ENCODE measurements around the gene SNRPD2.
A peak's percentile ranks its signal among the peaks of the same experiment; 100 is the strongest.
"Not testable (repeated sequence)": the region's sequence is repeated elsewhere in the genome, so short reads cannot be mapped to it uniquely, and the experiment has no call there.

Gene SNRPD2

GRCh38 chr19:45701676-45702075 lies 9.9 kb upstream of the SNRPD2 start:
- no peak for DNase-seq

DNA sequence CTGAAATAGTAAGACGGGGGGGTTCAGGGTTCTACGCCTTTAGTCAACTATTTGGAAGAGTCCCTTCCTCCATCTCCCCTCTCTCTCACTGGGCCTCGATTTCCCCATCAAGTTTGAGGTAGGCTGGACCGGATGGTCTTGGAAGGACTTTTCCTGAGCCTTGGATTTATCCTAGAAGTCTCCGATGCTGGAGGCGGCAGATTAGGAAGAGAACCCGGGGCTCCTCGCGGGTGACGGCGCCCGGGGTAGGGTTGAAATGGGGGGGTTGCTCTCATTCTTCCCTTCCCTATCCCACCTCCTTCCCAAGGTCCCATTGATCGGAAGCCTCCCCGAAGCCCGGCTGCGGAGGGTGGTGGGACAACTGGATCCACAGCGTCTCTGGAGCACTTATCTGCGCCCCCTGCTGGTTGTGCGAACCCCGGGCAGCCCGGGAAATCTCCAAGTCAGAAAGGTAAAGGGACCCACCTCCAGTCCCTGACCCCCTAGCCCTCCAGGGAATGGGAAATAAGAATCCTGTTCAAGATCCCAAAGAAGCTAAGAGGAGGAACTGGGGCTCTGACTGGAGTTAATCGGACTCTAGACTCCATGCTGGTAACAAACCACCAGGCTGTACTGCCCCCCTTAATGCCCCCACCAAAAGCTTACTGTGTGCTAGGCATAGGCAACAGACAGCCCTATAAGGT lies 1.5 kb upstream of the SNRPD2 start:
- peak; percentile 81 for DNase-seq

GRCh38 chr19:45692187-45693105 lies 693 bp upstream of the SNRPD2 start, which contains the start of gene QPCTL:
TSS of gene QPCTL (plus strand) at chr19:45692666. CDS start at chr19:45692704, 38 bp downstream.
- DNase-seq, result peak; percentile 98

DNA sequence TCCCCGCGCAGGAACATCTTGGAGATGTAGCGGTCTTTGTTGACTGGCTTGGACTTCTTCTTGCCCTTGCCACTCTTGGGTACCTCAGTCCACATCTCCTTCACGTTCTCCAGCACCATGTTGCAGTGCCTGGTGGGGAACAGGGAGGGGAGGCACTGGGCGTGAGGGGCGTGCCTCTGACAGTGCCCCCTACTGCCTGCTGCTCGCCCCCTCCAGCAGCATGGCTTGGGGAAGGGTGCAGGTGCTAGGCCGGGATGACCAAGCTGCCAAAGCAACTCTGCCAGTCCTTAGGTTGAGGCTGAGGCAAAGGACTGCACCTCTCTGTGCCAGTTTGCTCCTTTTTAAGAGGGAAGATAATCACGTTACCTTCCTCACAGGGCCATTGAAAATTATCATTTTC lies 4.2 kb downstream of the SNRPD2 start:
- no peak for DNase-seq

DNA sequence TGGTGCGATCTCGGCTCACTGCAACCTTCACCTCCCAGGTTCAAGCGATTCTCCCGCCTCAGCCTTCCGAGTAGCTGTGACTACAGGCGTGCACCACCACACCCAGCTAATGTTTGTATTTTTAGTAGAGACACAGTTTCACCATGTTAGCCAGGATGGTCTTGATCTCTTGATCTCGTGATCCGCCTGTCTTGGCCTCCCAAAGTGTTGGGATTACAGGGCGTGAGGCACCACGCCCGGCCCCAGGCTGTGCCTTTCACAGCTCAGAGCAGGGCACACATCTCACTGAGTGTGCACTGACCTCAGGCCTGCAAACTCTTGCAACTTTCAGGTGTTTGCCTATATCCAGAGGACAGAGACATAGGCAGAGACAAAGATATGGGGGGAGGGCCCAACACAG lies 6.7 kb downstream of the SNRPD2 start:
- DNase-seq, result not testable (repeated sequence)

DNA sequence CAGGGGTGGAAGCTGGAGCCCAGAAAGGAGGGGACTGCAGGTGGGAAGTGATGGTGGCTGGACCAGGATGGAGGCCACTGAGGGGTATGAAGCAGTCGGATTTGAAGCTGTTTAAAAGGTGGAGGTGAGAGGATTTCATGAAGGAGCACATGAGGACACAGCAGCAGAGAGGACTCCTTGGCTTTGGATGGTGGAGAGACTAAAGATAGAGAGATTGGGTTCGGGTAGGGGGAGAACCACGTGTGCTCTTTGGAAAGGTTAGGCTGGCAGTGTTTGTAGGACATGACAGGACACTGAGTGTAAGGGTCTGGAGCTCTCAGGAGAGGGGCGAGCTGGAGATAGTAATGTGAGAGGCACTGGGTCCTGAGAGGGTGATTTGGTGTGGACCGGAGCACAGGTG lies 8.8 kb downstream of the SNRPD2 start:
- DNase-seq, result no peak

DNA sequence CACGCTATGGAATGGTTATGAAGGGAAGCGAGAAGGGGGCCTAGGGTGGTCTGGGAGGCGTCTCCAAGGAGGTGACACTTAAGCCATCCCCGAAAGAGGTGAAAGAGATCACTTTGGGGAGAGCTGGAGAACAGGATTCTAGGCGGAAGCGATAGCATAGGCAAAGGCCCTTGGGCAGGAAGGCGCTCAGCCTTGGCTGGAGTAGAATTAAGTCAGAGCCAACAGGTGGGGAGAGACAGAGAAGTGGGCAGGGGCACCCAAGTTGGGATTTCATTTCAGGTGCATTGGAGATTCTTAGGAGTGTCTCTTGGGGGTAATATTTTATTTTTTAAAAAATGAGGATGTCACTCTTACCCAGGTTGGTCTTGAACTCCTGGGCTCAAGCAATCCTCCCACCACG lies 9.6 kb downstream of the SNRPD2 start:
- no peak for DNase-seq

DNA sequence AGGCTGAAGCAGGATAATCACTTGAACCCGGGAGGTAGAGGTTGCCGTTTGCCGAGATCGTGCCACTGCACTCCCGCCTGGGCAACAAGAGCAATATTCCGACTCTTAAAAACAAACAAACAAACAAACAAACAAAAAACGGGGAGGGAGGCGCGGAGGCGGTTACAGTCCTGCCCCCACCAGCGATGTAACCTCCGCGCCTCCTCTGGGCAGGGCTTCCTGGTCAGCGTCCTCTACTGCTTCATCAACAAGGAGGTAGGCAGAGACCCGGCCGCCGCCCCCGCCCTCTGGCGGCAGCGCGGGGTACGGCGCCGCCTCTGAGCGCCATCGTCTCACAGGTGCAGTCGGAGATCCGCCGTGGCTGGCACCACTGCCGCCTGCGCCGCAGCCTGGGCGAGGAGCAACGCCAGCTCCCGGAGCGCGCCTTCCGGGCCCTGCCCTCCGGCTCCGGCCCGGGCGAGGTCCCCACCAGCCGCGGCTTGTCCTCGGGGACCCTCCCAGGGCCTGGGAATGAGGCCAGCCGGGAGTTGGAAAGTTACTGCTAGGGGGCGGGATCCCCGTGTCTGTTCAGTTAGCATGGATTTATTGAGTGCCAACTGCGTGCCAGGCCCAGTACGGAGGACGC lies 10.2 kb downstream of the SNRPD2 start:
- peak; percentile 87 for DNase-seq

DNA sequence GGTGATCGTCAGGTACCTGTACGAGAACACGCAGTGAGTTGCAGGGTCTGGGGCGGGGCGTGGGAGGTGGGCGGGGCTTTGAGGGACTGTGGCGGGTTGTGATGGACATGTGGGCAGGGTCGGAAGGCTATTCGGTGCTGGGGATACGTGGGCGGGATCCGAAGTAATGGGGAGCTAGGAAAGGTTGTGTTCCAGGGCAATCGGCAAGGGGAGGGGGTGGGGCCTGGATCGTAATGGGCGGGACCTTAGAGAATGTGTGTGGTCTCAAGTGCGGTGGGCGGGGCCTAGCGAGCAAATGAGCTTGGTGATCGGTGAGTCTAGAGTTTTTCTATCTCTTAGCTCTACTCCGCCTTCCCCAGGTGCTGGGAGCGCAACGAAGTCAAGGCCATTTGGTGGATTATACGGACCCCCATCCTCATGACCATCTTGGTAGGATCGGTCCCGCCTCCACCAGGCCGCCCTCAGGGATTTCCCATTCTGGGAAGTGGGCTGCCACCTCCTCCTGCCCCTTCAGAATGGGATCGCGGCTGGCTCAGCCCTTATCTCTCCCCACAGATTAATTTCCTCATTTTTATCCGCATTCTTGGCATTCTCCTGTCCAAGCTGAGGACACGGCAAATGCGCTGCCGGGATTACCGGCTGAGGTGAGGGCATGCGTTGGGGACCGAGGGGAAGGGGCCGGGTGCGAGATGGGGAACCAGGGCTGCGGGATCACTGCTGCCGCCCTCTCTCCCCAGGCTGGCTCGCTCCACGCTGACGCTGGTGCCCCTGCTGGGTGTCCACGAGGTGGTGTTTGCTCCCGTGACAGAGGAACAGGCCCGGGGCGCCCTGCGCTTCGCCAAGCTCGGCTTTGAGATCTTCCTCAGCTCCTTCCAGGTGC lies 14.2 kb downstream of the SNRPD2 start:
- DNase-seq, result peak; percentile 94

- peak; percentile 69 for DNase-seq
These were observed 14.9 kb downstream of the SNRPD2 start for GRCh38 chr19:45676851-45677263.

DNA sequence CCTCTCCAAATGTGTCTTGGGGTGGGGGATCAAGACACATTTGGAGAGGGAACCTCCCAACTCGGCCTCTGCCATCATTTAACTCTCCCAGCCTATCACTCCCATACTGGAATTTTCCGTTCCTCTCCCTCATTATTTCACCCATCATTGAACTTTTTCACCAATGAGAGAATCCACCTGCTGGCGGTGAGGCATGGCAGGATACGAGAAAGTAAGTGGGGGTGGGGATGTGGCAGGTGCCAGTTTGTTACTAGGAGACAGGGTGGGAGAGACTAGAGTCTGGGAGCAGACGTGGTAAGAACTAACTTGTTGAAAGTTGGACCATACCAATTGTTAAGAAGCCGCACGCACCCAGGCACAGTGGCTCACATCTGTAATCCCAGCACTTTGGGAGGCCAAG lies 16.8 kb downstream of the SNRPD2 start:
- no peak for DNase-seq

GRCh38 chr19:45670670-45671453 lies 20.9 kb downstream of the SNRPD2 start:
- DNase-seq, result peak; percentile 43

DNA sequence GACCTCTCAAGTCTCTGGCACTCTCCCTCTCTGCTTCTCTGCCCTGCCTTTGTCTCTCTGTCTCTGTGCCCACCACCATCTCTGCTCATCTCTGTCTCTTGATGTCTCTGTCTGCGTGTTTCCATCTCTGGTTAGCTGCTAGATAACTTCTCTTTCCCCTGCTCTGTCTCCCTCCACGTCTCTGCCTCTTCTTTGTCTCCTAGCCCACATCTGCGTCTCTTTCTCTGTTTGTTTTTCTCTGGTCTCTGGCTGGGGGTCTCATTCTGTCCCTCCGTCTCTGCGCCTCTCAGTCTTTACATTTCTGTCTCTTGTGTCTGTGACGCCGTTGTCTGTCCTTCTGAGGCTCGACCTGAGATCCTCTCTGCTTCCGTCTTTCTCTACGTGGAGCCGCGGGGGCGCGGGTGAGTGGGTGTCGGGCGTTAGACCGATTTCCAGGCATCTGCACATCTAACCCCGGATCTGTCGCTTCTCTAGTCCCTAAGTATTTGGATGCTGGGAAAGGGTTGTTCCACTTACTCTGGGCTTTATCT lies 23.3 kb downstream of the SNRPD2 start:
- DNase-seq, result peak; percentile 41

DNA sequence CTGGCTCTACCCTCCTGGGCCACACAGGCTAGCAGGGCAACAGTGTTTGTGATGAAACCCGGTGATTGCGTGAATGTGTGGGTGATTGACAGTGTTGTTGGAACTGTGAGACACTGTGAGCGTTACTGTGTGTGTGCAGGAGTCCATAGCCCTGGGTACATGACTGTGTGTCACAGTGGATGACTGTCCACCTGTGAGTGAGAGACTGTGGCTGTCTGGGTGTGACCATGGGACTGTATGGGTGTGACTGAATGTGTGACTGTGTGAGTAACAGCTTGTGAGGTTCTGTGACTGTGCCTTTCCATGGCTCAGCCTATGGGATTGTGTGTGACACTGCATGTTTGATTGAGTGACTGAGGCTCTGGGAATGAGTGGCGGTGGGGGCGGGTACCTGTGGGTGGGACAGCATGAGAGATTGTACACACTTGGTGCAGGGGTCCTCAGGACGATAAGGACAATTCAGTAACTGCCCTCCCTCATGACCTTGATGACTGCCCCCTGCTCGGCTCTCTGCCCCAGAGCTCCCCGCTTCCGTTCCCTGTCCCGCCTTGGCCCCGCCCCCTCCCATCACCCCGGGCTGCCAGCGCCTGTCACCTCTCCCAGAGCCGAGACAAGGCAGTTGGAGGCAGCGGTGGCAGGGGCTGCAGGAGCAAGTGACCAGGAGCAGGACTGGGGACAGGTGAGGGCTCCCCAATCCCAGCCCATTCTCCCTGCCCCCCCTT lies 24.0 kb downstream of the SNRPD2 start, which contains the start of gene GIPR:
Gene GIPR (plus strand): TSS at position 602 of the 722 bp plus-strand sequence. CDS start 1,300 bp downstream, outside the sequence.
- DNase-seq, result peak; percentile 78

DNA sequence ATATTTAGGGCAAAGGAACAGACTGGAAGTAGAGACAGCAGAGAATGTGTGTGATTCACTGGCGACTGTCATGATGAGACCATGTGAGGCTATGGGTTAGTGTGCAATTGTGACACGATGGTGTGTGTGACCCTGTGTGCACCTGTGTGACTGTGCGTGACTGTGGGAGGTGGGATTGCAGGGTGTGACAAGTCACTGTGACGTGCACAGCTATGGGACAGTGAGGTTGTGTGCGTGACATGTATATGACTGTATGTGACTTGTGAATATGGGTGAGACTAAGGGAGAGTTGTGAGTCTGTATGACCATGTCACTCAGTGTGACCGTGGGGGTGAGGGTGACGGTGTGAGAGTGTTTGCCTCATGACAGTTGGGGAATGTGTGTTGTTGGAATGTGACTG lies 27.2 kb downstream of the SNRPD2 start:
- no peak for DNase-seq

DNA sequence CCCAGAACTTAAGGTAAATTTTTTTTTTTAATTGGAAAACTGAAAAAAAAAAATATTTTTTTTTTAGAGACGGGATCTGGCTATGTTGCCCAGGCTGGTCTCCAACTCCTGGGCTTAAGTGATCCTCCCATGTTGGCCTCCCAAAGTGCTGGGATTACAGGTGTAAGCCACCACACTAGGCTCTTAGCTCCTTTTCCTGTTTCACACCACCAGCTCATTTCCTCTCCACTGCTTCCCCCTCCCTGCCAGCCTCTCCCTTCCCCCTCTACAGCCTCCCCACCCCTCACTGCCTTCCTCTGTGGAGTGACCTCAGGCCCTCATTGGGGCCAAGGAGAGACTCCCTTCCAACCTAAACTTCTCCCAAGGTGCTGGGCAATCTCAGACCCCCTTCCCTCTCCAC lies 28.0 kb downstream of the SNRPD2 start:
- DNase-seq, result no peak

GRCh38 chr19:45660636-45661035 lies 31.1 kb downstream of the SNRPD2 start:
- DNase-seq, result no peak

- no peak for DNase-seq
These were observed 32.5 kb downstream of the SNRPD2 start for GRCh38 chr19:45659096-45659729.

DNA sequence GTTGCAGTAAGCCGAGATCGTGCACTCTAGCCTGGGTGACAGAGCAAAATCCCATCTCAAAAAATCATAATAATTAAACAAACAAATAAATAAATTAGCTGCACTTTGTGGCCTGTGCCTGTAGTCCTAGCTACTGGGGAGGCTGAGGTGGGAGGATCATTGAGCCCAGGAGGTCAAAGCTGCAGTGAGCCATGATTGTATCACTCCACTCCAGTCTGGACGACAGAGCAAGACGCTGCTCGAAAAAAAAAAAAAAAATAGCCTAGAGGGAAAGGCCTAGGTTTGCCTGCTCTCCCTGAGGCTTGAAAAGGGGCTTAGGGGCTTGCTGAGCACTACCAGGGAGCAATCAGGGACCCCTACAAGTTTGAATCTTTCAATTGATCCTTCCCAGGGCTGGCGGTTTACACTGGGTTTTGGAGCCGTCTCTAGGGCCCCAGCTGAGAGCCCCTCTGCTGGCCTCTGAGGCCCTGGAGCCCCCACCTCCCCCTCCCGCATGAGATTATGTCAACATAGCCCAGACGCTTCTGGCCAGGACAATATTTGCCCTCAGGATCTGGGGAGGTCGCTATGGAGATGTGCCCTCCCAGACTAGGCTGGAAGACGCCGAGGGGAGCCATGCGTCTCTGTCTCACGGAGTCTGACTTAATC lies 34.1 kb downstream of the SNRPD2 start:
- no peak for DNase-seq
